A673 (cell line): ENCODE results near the gene IDS.

ENCODE experiments used
- CTCF ChIP-seq: fragments of 300-800, 200-600 bp; sonication (generic); conservative IDR thresholded peaks from 2 replicates; pipeline ENCODE4 v1.5.1; 2017; ENCODE audit warnings: low read depth, mild to moderate bottlenecking, antibody characterized with exemption, low read length, moderate library complexity, mixed read lengths
- EZH2 ChIP-seq: fragments of 200-600 bp; sonication (generic); IDR thresholded peaks from 2 replicates; pipeline ENCODE4 v1.6.1; 2017; ENCODE audit warnings: borderline replicate concordance, low read depth, mild to moderate bottlenecking, mixed read lengths, antibody characterized with exemption, low read length; ENCODE audit not compliant: poor library complexity, severe bottlenecking

GRCh38 chrX:149458586-149458985 lies 46.5 kb downstream of the IDS start:
- TF ChIP-seq CTCF (no peak), EZH2 (no peak)
